Glutamatergic neuron (in vitro differentiated cells): ENCODE results near the gene STAMBPL1. TPM values are rescaled to one million over a fixed set of nuclear protein-coding genes. Genes with fewer than 3 reads are reported as not detected.

Source experiments
- DNase-seq: peaks from one replicate; pipeline ENCODE4 v3.0.0; 2022
- H3K27ac Mint-ChIP-seq: one replicate; pipeline ENCODE4 v1.8.0; 2020; ENCODE audit warnings: mild to moderate bottlenecking, mixed read lengths, inconsistent platforms; ENCODE audit not compliant: unreplicated experiment
- H3K27me3 Mint-ChIP-seq: one replicate; pipeline ENCODE4 v1.8.0; 2020; ENCODE audit warnings: mild to moderate bottlenecking, moderate library complexity, mixed read lengths, inconsistent platforms; ENCODE audit not compliant: unreplicated experiment
- H3K36me3 Mint-ChIP-seq: one replicate; pipeline ENCODE4 v1.8.0; 2020; ENCODE audit warnings: mild to moderate bottlenecking, mixed read lengths, inconsistent platforms; ENCODE audit not compliant: unreplicated experiment
- H3K4me1 Mint-ChIP-seq: one replicate; pipeline ENCODE4 v1.8.0; 2020; ENCODE audit warnings: mild to moderate bottlenecking, low read depth, mixed read lengths, inconsistent platforms; ENCODE audit not compliant: unreplicated experiment
- H3K4me3 Mint-ChIP-seq: one replicate; pipeline ENCODE4 v1.8.0; 2020; ENCODE audit warnings: mild to moderate bottlenecking, mixed read lengths, inconsistent platforms; ENCODE audit not compliant: unreplicated experiment
- H3K9me3 Mint-ChIP-seq: one replicate; pipeline ENCODE4 v1.8.0; 2020; ENCODE audit warnings: mild to moderate bottlenecking, moderate library complexity, mixed read lengths, inconsistent platforms; ENCODE audit not compliant: unreplicated experiment
- total RNA-seq: library from RNA; stranded (reverse); fragmentation: NEBNext Ultra II Directional; extraction: Animal tissue kit (Norgen Biotek cat#: 25700); gene quantifications from one replicate; pipeline ENCODE4 v1.2.1, GENCODE V29; 2021; ENCODE audit not compliant: unreplicated experiment
- TF ChIP-seq, protein P1 (sequence below): fragments of 200-600 bp; sonication (generic); IDR thresholded peaks from one replicate; pipeline ENCODE4 v1.5.0; 2021; ENCODE audit not compliant: partially characterized antibody, unreplicated experiment

Gene STAMBPL1
- total RNA-seq, 1 donor from 2014 or later = 4.4 TPM

DNA sequence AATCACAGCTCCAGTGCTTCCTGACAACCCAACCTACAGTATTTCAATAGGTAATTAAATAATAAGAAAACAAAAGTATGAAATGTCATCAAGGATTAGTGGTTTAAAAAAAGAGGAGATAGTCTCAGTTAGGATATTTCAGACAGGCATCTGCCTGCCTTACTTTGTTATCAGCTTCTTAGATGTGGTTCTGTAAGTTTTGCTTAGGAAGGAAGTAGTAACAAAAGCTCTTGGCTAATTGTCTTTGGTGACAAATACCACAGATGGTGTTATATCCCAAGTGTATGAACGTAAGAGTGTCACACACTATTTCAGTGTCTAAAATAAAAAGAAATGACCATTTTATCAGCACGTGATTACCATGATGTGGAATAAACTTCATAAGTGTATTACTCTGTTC is 82.3 kb downstream of the STAMBPL1 start:
- H3K4me3 Mint-ChIP-seq = no peak overlapping the region
- H3K27me3 Mint-ChIP-seq = no peaks in the 10 kb centered on the region
- H3K4me1 Mint-ChIP-seq = no peaks in the 10 kb centered on the region
- H3K27ac Mint-ChIP-seq = no peak overlapping the region
- H3K9me3 Mint-ChIP-seq = peaks cover 2% of the 10 kb centered on the region
- no peaks in the 10 kb centered on the region for H3K36me3 Mint-ChIP-seq
- TF ChIP-seq, protein P1, sequence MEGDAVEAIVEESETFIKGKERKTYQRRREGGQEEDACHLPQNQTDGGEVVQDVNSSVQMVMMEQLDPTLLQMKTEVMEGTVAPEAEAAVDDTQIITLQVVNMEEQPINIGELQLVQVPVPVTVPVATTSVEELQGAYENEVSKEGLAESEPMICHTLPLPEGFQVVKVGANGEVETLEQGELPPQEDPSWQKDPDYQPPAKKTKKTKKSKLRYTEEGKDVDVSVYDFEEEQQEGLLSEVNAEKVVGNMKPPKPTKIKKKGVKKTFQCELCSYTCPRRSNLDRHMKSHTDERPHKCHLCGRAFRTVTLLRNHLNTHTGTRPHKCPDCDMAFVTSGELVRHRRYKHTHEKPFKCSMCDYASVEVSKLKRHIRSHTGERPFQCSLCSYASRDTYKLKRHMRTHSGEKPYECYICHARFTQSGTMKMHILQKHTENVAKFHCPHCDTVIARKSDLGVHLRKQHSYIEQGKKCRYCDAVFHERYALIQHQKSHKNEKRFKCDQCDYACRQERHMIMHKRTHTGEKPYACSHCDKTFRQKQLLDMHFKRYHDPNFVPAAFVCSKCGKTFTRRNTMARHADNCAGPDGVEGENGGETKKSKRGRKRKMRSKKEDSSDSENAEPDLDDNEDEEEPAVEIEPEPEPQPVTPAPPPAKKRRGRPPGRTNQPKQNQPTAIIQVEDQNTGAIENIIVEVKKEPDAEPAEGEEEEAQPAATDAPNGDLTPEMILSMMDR = no peak
- DNase-seq = no peak

DNA sequence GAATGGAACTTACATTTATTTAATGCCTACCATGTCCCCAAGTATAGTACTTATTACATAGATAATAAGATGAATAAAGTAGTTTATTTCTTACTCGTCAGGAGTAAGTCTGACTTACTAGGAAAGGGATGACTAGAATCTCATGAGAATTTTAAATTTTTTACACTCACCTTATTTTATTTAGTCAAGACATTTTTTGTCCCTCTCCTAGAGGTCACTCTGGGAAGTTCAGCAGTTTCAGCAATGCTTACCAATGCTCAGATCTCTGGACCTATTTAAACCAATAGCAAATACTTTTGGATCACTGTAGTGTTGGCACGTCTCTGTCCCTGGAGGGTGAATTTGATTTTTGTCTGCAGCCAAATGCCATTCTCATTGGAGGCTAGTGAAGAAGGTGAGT is 83.3 kb downstream of the STAMBPL1 start:
- H3K36me3 Mint-ChIP-seq = no peaks in the 10 kb centered on the region
- no peaks in the 10 kb centered on the region for H3K27me3 Mint-ChIP-seq
- H3K4me1 Mint-ChIP-seq = no peaks in the 10 kb centered on the region
- H3K27ac Mint-ChIP-seq = no peak overlapping the region
- H3K9me3 Mint-ChIP-seq = no peaks in the 10 kb centered on the region
- TF ChIP-seq, protein P1 = peak; percentile 26
- no peak for DNase-seq
- no peak overlapping the region for H3K4me3 Mint-ChIP-seq

DNA sequence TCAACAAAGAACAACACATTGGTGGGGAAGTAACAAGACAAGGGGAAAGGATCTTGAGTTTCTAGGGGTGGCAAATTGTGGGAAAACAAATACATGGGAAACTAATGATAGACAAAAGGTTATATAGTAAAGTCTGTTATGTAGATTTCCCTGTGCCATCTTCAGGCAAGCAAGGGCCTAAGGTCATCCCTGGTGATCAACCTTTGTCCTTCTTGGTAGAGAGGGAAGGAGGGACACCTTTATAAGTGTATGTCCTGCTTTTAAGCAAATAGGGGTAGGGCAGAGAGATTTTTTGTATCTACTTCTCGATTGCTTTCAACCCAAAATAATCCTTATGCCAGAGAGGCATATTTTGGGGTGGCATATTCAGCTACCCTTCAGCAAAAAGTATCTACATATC is 84.3 kb downstream of the STAMBPL1 start:
- no peak overlapping the region for H3K27ac Mint-ChIP-seq
- no peaks in the 10 kb centered on the region for H3K36me3 Mint-ChIP-seq
- no peaks in the 10 kb centered on the region for H3K4me1 Mint-ChIP-seq
- no peak overlapping the region for H3K4me3 Mint-ChIP-seq
- TF ChIP-seq, protein P1 = no peak
- H3K27me3 Mint-ChIP-seq = no peaks in the 10 kb centered on the region
- no peaks in the 10 kb centered on the region for H3K9me3 Mint-ChIP-seq
- DNase-seq = no peak

DNA sequence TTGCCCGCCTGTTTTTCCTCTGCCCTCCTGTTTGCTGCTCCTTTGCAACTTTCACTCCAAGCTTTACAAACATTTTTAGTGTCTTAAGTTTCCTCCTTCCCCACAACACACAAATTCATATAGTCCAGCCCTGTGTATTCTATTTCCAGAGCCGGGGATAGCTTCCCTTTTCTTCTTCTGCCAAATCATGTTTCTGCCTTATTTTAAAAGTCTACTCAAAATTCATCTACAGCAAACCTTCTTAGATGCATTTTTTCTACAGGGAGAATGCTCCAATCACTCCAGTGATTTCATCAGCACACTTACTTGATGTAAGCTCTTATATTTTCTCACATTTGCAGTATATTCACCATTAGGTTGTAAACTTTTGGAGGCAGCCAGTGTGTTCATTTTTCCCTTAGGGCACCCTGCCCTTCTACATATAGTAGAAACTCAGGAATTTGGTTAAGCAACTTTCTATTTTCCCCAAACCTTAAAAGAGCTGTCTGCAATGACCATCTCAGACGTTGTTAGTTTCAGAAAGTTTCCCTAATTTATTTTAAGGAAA is 84.9 kb downstream of the STAMBPL1 start:
- Mint-ChIP-seq H3K4me3 (no peak overlapping the region), H3K36me3 (no peaks in the 10 kb centered on the region), H3K9me3 (no peaks in the 10 kb centered on the region), H3K27ac (no peak overlapping the region), H3K27me3 (no peaks in the 10 kb centered on the region), H3K4me1 (no peaks in the 10 kb centered on the region)
- DNase-seq = no peak
- TF ChIP-seq, protein P1 = no peak

DNA sequence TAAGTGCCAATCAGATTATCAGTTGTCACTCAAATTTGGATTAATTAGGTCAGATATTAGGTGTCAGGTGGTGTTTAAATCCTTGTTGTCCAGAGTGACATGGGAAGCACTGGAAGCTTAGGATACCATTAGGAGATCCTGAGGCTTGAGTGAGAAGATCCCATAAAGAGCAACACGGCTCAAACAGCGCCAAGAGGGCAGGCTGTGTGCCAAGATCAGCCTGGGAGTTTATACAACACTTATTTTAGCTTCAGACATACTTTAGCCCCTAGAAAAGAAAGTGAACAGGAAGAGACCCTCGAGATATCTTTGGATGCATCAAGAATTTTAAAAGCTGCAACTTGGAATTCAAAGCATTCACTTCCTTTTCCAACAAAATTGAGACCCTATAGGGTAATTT is 86.8 kb downstream of the STAMBPL1 start:
- Mint-ChIP-seq H3K9me3 (no peaks in the 10 kb centered on the region), H3K4me1 (no peaks in the 10 kb centered on the region), H3K36me3 (no peaks in the 10 kb centered on the region), H3K27ac (no peak overlapping the region), H3K4me3 (no peak overlapping the region), H3K27me3 (no peaks in the 10 kb centered on the region)
- TF ChIP-seq, protein P1 = no peak
- no peak for DNase-seq
